HG03097 (cell line): ENCODE measurements around the gene DNAI4.
A peak's percentile ranks its signal among the peaks of the same experiment; 100 is the strongest.
"Not testable (repeated sequence)": the region's sequence is repeated elsewhere in the genome, so short reads cannot be mapped to it uniquely, and the experiment has no call there.

ENCODE experiments used
- ATAC-seq: cut with Tn5 transposase; IDR thresholded peaks from one replicate; pipeline ENCODE4 v1.9.1; 2021; ENCODE audit not compliant: unreplicated experiment, low FRiP score

DNAI4 gene, protein sequence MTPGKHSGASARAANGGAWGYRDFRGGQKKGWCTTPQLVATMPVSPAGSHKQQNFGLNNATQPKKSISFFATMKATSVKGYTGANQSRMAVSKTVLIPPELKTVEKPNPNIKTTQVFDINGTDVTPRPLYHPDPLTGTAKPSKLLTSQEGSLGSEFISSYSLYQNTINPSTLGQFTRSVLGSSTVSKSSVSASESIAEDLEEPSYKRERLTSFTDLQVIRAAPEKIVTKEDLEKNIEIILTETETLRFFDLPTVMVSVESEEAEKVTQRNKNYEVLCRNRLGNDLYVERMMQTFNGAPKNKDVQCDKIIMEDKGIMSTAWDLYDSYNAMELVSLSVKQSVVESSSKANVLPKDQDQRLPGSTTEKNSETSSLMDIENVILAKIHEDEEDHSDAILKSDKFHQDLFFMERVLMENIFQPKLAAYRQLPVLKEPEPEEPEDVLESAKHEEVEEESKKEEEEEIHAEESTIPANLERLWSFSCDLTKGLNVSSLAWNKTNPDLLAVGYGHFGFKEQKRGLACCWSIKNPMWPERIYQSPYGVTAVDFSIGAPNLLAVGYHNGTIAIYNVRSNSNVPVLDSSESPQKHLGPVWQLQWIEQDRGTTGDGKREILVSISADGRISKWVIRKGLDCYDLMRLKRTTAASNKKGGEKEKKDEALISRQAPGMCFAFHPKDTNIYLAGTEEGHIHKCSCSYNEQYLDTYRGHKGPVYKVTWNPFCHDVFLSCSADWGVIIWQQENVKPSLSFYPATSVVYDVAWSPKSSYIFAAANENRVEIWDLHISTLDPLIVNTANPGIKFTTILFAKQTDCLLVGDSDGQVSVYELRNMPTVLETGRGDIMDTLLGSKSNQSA

DNA sequence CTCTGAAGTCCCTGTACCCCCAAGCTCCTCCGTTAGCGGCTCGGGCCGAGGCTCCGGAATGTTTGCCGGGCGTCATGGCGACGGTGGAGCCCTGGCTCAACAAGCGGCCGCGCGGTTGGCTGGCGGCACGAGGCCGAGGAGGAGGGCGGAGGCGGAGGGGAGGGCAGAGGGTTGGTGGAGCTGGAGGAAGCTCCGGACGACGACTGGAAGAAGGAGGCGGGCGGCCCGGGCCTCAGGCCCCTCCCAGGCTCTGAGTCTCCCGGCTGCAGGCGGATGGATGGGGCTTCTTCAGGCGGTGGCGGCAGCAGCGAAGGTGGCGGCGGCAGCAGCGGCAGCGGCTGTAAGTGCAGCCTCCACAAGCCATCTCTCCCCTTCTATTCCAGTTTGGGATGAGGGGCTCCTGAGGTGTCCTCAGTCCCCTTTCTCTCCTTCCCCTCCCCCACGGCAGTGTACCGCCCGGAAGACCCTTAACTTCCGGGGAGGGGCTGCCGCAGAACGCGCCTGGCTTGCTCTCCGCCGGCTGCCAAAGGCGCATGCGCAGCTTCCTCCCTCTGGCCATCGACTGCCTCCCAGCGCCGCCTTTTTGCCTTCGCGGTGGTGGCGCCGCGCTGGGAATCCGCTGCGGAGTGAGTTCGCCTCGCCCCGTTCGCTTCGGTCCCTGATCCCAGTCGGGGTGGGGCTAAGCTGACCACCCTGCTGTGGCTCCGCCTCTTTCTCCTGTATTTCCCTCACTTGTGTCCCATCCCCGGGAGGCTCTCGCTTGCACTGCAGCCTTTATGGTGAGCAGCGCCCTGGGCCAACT is at the start of gene DNAI4, which contains the start of gene MIER1:
Gene DNAI4 (minus strand): TSS at position 101 of the 802 bp plus-strand sequence. CDS start 25 bp downstream, at position 76.
Gene MIER1 (plus strand): TSS at position 235 of the 802 bp plus-strand sequence. CDS start 39 bp downstream, at position 274.
- ATAC-seq, result peak; percentile 92

DNA sequence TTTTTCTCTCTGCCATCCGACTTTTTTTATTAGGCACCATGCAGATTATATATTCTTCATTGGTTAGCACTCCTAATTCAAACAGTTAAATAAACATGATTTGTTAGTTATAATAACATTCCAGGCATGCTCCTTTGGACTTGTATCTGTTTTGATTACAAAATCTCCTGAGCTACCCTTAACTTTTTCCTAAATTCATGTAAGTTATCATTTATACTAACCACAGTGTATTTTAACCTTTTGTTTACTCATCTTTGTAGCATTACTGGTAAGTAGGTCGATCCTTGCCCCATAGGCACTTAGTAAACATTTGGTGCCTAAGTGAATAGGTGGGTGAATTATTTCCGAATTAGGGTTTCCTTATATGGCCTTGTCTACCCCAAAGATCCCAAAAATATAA is 43.9 kb upstream of the DNAI4 start:
- ATAC-seq, result no peak

DNA sequence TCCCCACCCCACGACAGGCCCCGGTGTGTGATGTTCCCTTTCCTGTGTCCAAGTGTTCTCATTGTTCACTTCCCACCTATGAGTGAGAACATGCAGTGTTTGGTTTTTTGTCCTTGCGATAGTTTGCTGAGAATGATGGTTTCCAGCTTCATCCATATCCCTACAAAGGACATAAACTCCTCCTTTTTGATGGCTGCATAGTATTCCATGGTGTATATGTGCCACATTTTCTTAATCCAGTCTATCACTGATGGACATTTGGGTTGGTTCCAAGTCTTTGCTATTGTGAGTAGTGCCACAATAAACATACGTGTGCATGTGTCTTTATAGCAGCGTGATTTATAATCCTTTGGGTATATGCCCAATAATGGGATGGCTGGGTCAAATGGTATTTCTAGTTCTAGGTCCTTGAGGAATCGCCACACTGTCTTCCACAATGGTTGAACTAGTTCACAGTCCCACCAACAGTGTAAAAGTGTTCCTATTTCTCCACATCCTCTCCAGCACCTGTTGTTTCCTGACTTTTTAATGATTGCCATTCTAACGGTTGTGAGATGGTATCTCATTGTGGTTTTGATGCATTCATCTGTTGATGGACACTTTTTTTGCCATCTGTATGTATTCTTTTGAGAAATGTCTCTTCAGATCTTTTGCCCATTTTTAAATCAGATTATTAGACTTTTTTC is 41.7 kb upstream of the DNAI4 start:
- not testable (repeated sequence) for ATAC-seq

DNA sequence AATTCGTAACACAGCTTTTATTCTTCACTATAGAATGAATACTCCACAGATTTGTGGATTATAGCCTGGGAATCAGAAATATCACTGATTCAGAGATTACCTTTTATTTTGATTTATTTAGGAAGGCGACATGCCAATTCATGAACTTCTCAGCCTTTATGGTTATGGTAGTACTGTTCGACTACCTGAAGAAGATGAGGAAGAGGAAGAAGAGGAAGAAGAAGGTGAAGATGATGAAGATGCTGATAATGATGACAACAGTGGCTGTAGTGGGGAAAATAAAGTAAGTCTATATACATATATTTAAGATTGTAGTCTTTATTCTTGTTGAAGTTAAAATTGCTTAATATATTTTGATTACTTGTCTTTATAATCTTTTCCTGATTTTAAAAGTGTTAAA is 33.3 kb upstream of the DNAI4 start:
- no peak for ATAC-seq

DNA sequence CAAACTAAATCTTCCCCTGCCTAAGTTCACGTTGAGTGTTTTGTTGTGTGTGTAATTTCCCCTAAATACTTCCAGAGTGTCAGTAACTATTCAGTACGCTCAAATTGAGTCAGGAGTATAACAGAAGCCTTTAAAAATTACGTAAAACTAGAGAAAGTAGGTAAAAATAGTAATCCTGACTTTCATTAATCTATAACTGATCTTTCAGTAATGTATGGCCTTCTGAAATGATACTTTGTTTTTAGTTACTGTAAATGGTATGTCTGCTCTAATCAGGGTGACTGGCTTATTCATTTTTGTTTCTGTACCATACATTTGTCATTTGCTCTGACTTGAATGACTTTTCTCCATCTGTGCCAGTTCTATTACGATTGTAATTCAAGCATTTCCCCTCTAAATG is 29.6 kb upstream of the DNAI4 start:
- ATAC-seq, result peak; percentile 78

DNA sequence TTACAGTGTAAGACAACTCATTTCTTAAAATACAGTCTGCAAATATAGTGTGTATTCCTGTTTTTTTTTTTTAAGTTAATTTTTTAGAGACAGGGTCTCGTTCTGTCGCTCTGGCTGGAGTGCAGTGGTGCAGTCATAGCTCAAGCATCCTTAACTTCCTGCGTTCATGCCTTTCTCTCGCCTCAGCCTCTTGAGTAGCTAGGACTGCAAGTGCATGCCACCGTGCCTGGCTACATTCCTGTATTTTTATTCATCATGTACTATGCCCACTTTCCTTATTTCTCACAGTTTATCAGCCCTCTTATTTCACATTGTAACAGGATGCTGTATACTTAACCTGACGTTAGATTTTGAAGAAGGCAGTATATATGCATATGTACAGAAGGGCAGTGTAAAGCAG is 26.9 kb upstream of the DNAI4 start:
- no peak for ATAC-seq

DNA sequence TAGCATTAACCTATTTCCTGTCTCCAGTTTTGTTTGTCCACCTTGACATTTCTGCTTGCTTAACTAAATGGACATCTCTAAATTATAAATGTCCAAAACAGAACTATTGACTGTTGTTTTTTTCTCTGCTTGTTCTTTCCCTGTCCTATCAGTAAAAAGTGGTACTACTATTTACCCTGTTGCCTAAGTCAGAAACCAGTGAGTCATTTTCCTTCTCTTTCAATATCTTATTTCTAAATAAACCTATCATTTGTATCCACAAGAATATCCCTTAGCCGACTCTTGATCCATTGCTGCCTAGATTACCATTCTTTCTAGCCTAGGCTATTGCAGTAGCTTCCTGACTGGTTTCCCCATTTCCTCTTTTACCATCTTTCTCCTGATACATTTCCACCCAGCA is 22.6 kb upstream of the DNAI4 start:
- no peak for ATAC-seq

DNA sequence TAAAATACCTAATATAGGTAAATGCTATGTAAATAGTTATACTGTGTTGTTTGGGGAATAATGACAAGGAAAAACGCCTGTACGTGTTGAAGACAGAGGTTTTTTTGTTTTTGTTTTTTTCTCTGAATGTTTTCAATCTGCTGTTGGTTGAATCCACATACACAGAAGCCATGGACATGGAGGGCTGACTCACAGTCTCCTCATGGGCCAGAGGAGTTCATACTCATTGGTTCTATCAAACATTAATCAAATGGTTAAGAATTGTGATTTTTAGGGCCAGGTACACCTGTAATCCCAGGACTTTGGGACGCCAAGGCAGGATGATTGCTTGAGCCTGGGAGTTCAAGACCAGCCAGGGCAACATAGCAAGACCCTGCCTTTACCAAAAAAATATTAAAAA is 20.7 kb upstream of the DNAI4 start:
- no peak for ATAC-seq

DNA sequence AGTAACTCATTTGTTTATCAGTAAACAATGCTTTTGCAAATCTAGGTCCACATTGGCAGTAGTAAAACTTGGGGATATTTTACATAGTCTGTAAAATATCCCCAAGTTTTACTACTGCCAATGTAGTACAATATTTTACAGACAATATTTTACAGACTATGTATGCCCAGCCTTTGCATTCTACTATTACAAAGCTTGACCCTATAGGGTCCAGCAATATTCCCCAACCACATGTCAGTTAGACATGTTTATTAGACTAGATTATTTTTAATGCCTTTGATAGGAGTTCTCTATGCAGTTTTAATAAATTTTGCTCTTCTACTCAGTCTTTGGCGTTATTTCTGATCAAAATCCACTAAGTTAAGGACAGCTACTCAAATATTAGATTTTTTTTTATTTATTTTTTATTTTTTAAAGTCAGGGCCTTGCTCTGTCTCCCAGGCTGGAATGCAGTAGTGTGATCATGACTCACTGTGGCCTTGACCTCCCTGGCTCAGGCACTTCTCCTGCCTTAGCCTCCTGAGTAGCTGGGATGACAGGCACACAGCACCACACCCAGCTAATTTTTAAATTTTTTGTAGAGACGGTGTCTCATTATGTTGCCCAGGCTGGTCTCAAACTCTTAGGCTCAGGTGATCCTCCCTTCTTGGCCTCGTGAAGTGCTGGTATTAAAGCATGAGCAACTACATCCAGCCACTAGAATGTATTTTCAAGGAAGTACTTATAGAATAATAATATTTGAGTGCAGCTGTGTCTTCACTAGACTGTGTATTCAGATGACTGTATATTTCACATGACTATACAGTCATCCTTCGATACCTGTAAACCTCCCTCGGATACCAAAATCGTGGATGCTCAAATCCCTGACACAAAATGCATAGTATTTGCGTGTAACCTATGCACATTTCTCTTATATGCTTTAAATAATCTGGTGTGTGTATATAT is 19.9 kb upstream of the DNAI4 start:
- no peak for ATAC-seq

DNA sequence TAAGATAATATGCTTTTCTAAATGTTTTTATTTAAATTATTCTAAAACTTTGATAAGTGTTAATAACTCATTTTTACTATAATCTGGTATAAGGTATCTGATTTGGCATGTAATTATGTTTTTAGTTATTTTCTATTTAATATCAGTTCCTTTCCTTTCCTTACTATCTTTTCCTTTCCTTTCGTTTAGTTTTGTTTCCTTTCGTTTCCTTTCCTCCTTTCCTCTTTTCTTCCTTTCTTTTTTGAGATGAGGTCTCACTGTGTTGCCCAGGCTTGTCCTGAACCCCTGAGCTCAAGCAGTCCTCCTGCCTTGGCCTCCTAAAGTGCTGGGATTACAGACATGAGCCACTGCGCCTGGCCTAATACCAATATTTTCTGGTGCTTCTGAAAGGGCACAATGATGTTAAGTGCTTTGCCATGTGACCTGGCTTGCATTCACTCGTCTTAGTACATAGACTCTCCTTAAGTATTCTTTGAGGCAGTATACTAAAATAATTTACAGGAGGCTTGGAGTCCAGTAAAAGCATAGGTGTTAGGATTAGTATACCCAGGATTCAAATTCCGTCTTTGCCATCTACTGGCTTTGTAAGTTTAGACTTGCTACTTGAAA is 18.8 kb upstream of the DNAI4 start:
- ATAC-seq, result no peak

DNA sequence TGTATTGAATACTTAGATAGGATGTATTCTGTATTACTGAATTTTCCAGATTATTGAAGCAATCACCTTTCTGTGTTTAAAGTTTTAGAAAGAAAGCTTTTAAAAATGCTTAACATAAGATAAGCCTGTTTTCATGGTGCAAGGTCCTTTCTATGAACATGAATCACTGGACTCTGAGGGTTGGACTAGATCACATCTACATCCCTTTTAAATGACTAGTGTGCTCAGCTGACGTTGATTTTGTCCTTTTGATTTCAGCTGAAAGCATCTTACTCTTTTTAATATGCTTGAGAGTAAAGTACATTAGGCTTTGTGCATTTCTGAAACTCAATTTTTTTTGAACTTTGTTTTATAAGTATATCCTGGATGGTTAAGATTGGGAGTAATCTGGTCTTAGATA is 16.3 kb upstream of the DNAI4 start:
- no peak for ATAC-seq

DNA sequence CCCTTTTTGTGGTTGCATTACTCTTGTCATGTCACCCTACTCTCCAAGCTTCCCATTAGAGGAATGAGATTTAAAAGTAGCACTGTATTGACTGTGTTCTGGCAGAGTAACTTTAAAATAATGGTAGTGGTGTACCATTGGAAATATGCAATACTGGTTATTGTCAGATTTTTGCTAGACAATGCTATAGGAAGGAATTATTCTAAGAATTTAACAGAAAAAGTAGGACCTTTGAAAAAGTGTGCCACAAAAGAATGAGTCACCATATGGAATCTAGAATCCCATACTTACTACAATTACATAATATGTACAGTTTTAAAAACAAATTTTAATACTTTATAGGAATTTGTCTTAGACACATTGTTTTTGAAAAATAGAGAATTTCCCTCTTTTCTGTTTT is 14.0 kb upstream of the DNAI4 start:
- ATAC-seq, result no peak

DNA sequence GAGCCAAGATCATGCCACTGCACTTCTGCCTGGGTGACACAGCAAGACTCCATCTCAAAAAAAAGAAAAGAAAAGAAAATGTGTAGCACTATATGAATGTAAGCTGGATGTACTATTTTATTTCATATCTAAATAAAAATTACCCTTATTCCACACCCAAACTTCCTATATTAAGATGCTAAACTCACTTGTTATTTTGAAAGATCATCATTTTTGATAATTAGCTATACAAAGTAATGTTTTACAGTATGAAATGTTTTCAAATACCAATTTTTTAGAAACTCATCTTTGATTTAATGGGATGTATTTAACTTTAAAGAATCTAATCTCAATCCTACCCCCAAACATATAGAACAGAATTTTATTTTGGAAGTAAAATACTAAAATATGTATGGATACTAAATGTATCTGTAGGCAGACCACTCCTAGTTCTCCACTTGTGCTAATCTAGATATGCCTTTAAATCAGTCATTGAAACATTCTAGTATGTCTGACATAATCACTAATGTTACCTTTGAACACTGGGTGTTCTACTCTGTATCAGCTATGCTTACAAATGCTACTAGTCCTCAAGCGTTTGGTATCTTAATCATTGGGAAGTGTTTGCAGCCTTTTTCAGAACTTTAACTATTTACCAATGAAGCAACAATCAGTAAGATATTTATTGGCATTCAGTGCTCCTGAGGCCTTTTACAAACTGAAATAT is 13.0 kb upstream of the DNAI4 start:
- ATAC-seq, result no peak

DNA sequence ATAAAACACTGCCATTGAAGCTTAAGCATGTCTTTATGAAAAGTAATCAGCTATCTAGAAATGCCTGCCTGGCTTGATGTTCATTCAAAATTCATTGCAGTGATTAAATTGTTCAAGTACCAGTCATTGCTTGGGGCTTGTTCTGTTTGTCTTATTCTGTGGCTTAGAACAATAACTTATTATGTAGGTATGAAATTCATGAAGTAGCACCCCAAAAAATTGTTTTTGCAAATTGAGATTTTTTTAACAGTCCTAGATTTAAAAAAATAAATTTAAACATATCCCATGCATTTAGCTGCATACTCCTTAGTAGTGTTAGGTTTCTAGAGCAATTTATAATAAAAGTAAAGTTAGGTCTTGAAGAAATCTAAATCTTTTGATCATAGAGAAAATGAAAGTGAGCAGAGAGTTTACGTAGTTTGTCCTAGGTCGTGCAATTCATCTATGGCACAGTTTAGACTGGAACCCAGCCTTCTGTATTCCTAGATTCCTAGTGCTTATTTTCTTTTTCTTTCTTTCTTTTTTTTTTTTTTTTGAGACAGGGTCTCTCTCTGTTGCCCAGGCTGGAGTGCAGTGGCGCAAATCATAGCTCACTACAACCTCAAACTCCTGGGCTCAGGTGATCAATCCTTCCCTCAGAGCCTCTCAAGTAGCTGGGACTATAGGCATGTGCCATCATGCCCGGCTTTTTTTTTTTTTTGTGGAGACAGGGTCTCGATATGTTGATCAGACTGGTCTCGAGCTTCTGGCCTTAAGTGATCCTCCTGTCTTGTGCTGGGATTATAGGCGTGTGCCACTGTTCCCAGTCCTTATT is 9.4 kb upstream of the DNAI4 start:
- ATAC-seq, result no peak

DNA sequence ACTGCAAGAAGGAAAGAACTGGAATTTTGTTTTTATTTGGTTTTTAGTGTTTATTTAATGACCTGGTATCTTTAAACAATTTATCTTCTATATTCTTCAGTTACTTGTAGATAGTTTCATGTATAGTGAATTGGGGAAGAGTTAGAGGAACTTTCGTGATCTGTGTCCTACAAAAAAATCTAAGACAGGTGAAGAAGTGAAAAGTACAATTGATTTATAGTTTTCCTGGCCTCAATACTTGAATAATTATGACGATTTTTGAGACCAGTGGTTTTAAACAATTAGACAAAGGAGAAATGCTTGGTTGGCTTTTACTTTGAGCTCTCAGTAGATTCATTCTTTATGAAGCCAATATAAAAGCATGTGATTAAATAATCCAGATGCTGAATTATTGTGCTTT is 7.6 kb upstream of the DNAI4 start:
- ATAC-seq, result no peak

DNA sequence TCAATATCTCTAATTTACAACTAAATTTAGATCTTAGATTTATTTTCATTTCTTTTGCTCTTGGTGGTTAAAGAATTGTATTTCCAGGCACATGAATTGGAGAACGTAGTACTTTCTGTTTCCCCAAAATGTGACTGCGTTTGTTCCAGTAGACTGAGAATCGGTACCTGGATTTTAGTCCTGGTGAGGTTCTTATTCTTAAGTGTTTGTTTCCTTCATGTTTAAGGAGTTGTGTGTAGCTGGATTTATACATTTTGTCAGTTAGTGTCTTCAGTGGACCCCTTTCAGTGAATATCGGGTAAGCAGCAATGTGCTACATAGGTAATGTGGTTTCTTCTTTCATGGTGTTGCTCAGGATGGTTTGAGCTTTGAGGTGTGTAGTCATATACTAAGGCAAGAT is 6.9 kb upstream of the DNAI4 start:
- no peak for ATAC-seq

DNA sequence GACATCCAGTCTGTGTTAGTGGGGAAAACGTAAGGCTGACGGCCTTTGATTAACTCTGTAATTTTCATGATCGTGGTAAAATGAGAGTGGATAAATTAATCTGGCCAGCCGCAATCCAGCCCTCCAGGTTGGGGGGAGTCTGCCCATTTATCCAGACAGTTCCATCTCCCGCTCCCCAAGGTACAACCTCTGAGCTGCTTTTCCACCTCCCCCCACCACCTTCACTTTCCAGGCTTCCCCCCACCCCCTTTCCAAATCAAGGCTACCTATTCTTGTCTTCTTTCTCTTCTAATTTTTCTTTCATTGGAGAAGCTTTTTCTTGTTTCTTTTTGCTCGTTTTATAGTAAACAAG is 6.1 kb upstream of the DNAI4 start:
- no peak for ATAC-seq
